Dermis blood vessel endothelial cell (primary cell): ENCODE data around the gene UBXN4. TPM values are rescaled to one million over a fixed set of nuclear protein-coding genes. Genes with fewer than 3 reads are reported as not detected.
"Not testable (repeated sequence)": the region's sequence is repeated elsewhere in the genome, so short reads cannot be mapped to it uniquely, and the experiment has no call there.

Experiments used
- DNase-seq: peaks from one replicate; pipeline ENCODE4 v3.0.0; 2010
- total RNA-seq: library from RNA; depleted of rRNA; stranded (reverse); fragments of >200 nt; gene quantifications from 2 replicates; pipeline ENCODE4 v1.2.3, GENCODE V29; 2014

The UBXN4 gene
- total RNA-seq, 1 donor from 2014 or later = 69.1 TPM

DNA sequence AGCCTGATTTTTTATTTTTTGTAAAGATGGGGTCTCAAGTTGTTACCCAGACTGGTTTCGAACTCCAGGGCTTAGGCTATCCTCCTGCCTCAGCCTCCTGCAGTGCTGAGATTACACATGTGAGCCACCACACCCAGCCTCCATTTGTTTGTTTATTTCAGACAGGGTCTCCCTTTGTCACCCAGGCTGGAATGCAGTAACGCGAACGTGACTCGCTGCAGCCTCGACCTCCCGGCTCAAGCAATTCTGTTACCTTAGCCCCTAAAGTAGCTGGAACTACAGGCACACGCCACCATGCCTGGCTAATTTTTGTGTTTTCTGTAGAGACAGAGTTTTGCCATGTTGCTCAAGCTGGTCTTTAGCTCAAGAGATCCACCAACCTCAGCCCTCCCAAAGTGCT, 27.2 kb downstream of the UBXN4 start:
- no peak for DNase-seq

DNA sequence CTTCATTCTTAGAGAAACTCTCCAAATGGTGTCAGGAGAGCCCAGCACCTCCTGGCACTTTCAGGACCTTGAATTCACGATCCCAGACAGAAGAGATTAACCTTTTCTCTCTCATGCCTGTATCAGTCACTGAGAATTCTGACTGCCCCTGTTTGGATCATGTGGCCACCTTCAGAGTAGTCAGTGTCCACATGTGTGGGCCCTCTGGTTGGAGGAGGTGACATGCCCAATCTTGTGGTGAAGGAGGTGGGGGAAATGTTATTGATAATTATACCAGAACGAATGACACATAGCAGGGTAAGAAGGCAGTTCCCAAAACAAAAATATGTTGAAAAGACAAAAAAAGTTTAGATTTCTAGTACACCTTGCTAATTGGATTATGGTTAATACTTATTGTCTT, 31.7 kb downstream of the UBXN4 start:
- peak; percentile 11 for DNase-seq

DNA sequence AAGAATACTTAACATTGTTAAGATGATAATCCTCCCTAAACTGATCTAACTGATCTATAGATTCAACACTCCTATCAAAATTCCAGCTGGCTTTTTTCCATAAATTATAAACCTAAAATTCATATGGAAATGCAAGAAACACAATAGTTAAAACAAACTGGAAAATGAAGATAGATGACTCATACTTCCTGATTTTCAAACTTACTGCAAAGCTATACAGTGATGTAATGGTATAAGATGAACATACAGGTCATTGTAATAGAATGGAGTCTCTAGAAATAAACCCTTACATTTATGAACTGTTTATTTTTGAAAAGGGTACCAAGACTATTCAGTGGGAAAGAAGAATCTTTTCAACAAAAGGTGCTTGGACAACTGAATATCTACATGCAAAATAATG, 32.3 kb downstream of the UBXN4 start:
- DNase-seq = peak; percentile 67

DNA sequence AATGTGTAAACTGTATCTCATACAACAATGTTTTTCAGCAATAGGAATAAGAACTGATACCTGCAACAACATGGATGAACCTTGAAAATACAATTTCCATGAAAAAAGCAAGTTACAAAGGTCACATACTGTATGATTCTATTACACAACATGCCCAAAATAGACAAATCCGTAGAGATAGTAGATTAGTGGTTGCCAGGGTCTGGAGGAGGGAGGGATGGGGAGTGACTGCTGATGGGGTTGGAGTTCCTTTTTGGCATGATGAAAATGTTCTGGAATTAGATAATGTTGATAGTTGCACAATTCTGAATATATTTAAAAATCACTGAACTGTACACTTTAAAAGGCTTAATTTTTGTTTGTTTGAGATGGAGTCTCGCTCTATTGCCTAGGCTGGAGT, 33.8 kb downstream of the UBXN4 start:
- DNase-seq = no peak

DNA sequence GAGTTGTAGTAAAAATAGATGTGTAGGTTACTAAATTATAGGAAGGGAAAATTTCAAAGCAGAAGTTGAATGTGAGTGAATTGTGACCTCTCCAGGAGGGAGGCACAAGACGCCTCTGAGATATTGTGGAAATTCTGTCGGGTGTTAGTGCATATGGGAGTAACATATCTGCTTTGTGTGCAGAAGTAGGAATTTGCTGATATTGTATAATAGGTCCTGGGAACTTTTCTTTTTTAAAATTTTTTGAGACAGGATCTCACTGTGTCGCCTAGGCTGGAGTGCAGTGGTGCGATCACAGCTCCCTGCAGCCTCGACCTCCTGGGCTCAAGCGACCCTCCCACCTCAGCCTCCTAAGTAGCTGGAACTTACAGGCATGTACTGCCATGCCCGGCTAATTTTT, 34.7 kb downstream of the UBXN4 start:
- no peak for DNase-seq

DNA sequence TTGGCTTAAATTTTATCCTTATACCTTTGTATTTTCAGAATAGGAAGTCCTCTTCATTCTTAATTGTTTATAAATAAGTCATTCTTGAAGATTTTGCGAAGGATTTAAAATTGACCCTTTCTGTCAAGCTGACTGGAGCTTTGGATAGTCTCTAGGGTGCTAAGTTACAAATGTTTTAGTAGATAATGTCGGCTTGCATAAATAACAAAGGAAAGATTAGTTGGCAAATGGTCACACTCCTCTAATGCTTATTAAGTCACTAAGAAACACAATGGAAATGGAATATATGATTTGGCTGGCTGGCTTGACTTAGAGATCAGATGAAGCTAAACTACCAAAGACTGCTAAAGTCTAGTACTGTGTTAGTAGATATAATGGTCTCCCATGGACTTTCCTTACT, 40.6 kb downstream of the UBXN4 start:
- no peak for DNase-seq

DNA sequence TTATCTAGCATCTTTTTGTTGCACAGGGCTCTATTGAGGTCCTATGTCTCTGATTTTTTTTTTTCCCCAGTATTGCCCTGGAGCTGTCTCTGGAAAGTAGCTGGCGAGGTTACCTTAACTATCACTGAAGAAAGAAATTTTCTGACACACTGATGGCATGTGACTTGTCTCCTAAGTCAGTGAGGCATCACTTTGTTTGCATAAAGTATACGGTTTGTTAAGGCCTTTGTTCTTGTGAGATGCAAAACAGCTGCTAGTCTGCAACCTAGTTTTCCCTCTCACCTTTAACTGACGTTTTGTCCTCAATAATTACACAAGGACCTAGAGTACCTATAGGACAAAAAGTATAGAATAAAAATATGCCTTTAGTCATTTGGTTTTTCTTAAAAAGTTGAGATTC, 41.8 kb downstream of the UBXN4 start:
- DNase-seq = no peak

DNA sequence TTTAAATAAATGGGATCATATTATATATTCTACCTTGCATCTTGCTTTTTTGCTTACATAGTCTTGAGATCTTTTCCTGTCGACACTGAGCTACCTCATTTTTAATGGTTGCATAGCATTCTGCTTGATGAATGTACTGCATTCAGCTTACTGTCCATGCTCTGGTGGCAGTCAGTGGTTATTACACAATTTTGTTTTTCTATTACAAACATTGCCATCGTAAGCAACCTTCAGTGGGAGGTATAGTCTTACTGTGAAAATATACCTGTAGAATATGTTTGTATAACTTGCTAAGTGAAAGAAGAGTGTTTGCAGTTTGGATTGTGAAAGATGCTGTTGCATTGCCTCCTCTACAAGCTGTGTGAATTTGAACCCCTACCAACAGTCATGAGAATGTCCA, 43.4 kb downstream of the UBXN4 start:
- DNase-seq = peak; percentile 12

DNA sequence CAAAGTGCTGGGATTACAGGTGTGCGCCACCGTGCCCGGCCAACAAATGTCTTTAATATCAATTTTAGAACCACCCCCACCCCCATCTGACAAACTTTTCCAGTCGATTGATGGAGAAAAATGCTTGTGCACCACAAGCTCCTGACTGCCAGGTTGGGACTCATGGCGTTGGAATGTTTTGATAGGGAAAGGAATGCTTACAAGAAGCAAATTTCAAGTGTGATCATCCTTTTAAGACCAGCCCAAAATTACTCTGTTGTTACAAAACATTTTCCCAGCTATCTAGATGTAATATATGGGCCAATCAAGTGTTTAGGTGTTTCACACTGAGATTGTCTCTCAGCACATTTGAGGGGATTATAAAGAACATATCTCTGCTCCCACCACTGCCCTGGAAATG, 45.2 kb downstream of the UBXN4 start:
- peak; percentile 59 for DNase-seq

DNA sequence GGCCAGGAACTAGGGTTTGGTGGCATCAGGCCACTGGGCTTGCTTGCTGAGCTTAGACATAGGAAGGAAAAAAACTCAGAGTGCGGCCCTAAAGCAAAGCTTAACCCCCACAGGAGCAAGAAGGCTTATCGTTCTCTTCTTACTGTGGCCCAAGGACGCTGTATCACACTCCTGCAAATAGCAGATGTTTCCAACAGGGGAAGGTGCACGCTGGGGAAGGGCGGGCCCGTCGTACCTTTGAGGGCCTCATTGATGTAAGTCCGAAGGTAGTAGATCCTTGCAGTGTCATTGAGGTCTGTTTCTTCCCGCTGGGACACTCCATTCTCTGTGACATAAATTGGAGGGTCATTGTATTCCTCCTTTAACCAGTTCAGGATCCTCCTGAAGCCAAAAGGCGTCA, 48.8 kb downstream of the UBXN4 start:
- DNase-seq = no peak

DNA sequence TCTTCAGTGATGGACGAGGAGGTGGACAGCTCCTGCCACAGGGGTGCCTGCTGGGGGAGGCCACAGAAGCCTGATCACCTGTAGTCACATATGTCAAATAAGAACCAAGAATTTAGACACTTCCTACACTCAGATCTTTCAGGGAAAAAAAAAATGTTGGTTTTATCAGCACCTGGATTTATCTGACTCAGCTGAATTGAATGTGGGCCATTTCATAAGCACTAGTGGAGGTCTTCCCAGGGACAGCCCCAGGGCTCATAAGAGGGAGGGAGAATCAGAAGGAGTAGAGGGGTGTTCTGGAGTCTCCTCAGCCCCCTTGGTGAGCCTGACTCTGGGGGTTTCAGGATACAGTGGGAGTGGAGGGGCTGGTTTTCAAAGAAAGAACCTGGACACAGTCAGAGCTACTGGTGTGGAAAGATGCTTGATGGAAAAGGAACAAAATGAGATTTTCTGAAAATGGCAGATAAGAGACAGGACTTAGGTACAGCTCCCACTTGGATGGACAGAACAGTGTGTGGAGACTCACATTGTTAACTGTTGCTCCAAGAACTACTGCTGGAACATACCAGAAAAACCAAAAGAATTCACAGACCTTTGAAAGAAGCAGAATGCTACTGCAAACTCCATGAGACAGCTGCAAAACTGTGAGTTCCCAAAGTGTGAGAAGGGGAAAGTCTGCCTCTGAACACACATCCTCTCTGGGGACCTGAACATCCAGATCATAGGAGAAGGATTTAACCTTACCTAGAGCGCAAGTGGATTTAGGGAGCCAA, 49.9 kb downstream of the UBXN4 start:
- no peak for DNase-seq

DNA sequence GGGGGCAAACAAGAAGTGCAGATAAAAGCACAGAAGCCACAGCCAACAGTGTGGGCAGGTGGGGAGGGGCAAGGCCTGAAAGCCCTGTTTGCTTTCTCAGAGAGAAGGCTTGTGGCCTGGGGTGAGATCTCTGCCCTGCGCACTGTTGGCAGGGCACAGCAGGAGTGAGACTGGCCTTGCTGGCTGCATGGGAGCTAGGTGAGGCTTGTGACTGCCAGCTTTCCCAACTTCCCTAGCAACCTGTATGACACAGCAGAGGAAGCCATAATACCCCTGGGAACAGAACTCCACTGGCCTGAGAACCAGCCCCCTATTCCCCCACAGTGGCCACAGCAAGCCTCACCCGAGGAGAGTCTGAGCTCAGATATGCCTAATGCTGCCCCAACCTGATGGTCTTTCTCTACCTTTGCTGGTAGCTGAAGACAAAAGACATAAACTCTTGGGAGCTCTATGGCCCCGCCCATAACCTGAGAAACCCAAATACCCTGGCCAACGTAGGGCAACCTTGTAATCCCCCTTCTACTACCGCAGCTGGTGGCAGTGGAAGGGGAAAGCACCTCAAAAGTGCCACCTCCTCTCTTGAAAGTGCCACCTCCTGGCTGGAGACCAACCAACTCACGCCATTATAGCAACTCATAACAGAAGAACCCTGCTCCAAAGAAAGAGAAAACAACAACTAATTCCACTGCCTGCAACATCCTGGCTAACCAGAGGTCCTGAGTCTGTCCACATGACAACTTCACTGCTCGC, 50.9 kb downstream of the UBXN4 start:
- DNase-seq = no peak

DNA sequence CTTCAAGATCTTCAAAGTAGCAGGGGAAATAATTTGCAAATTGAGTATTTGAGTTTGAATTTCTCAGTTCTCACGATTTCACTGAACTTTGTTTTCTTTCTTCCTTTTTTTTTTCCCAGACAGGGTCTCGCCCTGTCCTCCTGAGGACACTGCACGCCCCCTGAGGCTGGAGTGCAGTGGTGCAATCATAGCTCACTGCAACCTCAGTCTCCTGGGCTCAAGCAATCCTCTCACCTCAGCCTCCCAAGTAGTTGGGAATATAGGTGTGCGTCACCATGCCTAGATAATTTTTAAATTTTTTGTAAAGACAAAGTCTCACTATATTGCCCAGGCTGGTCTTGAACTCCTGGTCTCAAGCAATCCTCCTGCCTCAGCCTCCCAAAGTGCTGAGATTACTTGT, 54.0 kb downstream of the UBXN4 start:
- DNase-seq = not testable (repeated sequence)

DNA sequence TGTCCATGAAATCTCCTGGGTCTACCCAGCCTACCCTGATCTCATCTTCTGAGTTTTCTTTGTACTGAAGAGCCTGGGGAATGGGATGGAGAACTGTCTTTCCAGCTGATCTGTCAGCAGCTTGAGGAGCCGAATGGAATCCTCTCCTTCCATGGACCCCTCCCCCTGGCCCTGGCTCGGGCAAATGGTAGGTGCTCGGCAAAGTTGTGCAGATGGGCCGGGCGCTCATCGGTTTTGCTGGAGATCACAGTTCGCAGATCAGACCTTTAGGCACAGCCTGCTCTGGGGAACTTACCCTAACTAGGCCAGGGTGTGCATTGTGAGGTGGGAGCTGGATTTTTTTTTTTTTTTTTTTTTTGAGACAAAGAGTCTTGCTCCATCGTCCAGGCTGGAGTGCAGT, 55.0 kb downstream of the UBXN4 start:
- DNase-seq = no peak

DNA sequence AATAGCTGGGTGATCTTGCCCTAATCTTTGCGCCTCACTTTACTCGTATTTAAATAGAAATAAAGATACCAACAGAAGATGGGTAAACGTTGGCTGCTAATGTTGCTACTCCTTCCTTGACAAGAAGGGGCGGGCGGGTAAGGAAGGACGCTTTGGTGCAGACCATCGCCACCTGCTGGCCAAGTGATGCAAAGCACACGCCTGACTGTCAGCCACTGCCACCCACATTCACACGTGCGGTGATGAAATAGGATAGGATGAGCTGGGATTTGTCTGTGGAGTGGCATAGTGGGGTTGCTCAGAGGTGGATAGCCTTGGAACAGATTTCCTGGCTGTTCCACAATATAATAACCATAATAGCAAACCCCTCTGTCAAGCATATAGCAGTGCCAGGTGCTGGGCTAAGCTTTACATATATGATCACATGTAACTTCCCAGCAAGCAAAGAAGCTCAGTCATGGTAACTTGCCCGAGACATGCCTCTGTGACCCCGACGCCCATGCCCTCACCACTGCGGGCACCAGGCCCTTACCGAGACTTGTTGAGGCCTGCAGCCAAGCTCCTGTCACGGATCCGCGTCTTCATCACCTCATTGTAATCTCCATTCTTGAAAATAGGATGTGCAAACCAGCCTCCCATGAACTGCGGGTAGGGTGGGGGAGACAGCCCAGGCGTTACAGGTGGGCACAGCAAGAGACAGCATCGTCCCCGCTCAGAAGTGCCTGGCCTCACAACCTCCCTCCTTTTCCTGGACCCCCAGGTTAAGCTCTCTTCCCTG, 56.0 kb downstream of the UBXN4 start:
- peak; percentile 87 for DNase-seq

DNA sequence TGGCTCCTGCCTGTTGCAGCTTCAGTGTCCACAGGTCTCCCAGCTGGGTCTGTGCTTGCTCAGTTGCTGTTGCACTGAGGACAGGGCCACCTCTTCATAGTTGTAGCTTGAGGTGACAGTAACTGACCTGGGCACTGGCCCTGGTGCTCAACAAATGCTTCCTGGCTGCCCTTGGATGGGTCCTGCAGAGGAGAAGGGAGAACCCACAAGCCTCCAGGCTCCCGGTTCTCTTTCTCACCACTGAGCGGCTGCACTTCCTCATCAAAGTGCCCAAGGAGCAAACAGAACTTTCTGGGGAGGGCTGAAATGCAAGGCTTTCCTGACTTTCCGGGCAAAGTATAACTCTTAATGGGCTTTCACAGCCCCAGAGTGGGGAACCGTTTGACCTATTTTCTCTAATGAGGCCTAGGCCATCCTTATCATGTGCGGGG, 56.6 kb downstream of the UBXN4 start:
- DNase-seq = no peak

DNA sequence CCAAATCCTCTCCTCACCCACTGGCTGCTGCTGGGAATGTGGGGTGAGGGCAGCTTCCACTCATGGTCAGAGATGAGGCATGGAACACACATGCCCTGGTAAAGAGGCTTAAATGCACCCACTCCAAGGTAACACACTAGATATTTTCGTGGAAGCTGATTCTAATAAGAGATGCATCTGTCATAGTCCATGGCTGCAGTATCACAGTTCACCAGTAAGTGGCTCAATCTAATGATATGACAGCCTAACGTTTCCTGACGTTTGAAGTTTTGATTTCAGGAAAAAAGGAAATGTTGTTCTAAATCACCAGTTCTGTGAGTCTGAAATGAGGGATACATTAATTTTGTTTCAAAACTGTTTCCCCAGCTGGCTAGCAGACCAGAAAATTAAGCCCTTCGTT, 57.1 kb downstream of the UBXN4 start:
- peak; percentile 59 for DNase-seq

DNA sequence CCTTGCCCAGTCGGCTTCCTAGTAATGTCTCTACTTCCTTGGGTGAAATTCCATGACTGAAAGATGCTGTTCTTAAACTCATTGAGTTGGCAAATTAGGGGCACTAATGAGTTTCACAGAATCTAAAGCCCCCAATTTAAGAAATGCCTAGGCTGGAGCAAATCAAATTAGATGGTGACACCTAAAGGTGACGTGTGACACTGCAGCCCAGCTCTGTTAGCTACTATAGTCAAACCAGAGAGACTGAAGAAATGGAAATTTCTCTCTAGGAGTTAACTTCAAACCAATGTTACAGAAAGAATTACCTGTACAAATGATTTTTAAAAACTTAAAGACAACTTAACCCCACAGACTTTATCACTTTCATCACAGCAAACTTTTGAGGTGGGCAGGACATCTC, 58.1 kb downstream of the UBXN4 start:
- no peak for DNase-seq

DNA sequence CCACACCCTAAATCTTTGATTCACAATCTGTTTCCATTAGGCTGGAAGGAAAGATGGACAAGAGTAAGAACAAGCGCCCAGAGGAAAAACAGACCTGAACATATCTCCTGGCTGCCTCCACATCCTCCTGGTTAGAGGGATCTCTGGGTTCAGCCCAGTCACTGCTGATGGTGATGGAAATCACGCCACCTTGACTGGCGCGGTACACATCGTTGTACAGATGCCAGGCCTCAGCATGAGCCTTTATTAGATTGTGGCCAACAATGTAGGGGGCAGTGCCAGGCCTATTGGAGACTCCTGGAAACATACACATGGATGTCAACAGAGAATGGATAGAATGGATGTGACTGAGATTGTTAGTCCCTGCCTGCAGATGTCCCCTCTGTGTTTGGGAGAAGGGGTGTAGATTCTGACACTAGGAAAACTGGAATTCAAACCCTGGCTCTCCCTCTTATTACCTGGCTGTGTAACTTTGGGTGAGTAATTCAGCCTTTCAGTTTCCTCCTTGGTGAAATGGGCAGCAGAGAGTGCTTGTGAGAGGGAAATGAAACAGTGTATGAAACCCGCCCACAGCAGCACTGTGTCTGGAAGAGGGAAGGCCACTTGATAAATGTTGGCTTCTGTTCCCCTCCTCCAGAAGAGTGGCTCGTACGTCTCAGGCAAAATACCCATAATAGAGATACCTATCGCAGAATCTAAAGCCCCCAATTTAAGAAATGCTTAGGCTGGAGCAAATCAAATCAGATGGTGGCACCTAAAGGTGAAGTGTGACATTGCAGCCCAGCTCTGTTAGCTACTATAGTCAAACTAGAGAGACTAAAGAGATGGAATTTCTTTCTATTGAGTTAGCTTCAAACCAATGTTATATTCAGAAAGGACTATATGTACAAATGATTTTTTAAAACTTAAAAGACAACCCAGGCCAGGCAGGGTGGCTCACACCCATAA, 59.1 kb downstream of the UBXN4 start:
- DNase-seq = no peak

DNA sequence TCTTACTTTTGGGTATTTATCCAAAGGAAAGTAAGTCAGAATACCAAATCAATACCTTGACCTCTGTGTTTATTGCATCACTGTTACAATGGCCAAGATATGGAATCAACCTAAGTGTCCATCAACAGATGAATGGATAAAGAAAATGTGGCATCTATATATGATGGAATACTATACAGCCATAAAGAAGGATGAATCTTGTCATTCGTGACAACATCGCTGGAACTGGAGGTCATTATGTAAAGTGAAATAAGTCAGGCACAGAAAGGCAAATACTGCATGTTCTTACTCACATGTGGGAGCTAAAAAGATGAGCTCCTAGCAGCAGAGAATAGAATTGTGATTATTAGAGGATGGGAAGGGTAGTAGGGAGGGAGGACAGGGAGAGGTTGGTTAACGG, 60.7 kb downstream of the UBXN4 start:
- DNase-seq = no peak

DNA sequence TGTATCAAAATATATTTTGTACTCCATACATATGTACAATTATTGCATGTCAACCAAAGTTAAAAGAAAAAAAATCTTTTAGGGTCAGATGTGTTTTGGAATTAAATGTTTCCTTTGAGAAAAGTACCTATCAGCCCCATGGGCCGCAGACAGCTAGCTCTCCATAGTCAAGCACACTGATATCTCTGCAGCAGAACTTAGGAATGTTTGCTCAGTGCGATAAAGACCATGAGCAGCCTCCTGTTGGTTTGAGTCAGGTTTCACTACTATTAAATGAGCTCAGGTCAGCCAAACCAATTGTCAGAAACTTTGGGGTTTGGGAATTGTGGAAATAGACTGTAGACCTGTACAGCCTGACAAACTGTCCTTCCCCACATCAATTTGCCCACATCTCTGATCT, 61.6 kb downstream of the UBXN4 start:
- no peak for DNase-seq

DNA sequence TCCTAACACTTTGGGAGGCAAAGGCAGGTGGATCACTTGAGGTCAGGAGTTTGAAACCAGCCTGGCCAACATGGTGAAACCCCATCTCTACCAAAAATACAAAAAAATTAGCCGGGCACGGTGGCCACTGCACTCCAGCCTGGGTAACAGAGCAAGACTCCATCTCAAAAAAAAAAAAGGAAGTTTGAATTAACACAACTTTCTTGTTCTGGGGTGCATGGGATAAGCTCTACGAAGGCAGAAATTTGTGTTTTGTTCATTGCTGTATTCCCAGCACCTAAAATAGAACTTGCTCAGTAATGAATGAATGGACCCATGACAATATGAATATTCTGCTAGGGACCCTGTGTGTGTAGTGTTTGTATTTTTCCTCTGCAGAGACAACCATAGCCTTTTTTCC, 66.2 kb downstream of the UBXN4 start:
- not testable (repeated sequence) for DNase-seq
